NCI-H2029 (cell line): ENCODE data around the gene TWF2.

Experiments
- DNase-seq: peaks from one replicate; lab custom pipeline; 2025; lab: John Stamatoyannopoulos, UW

TWF2 gene

DNA sequence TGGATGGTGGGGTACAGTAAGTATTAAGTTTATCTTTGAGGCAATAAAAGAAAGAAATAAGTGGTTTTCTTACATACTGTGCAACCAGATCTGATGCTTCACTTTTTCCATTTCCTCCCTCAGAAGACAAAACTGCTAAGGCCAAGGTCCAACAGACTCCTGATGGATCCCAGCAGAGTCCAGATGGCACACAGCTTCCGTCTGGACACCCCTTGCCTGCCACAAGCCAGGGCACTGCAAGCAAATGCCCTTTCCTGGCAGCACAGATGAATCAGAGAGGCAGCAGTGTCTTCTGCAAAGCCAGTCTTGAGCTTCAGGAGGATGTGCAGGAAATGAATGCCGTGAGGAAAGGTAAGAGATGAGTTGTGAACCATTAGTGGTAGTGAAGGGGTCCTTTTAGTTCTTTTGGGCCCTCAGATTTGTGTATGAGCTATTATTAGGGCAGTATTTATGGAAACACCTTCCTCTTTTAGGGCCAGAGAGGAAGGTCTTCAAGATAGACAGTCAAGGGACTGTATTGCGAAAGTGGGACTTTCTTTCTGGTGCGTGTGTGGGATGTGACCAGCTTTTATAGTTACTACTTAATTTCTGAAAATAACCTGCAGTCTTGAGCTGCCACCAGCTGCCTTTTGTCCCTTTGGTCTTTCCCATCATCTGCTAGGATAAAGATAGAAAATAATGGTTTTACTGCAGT is 36.4 kb downstream of the TWF2 start:
- DNase-seq: no peak

DNA sequence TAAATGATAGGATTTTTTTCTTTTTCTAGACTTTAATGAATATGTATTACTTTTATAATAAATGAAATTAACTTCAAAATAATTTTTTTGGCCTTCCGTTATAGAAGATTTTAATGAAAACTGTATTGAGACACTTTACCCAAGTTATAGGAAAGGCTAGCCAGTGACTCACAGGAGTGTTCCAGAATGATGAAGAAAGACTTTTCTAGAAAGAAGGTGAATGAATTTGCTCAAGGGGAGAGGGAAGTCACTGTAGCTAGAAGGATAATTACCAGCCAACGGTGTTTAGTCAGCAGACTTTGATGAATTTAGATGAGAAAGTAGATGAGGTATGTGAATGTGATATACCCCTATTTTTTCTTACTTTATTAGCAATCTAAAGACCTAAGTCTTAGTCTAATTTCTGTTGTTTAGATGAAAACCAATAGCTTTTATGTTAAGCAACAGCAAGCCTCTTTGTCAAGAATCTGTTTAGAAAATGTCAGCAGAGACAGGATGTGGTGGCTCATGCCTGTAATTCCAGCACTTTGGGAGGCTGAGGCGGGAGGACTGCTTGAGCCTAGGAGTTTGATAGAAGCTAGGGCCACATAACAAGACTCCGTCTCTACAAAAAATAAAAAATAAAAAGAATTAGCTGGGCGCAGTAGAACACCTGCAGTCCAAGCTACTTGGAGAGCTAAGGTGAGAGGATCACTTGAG is 37.8 kb downstream of the TWF2 start:
- no peak for DNase-seq

DNA sequence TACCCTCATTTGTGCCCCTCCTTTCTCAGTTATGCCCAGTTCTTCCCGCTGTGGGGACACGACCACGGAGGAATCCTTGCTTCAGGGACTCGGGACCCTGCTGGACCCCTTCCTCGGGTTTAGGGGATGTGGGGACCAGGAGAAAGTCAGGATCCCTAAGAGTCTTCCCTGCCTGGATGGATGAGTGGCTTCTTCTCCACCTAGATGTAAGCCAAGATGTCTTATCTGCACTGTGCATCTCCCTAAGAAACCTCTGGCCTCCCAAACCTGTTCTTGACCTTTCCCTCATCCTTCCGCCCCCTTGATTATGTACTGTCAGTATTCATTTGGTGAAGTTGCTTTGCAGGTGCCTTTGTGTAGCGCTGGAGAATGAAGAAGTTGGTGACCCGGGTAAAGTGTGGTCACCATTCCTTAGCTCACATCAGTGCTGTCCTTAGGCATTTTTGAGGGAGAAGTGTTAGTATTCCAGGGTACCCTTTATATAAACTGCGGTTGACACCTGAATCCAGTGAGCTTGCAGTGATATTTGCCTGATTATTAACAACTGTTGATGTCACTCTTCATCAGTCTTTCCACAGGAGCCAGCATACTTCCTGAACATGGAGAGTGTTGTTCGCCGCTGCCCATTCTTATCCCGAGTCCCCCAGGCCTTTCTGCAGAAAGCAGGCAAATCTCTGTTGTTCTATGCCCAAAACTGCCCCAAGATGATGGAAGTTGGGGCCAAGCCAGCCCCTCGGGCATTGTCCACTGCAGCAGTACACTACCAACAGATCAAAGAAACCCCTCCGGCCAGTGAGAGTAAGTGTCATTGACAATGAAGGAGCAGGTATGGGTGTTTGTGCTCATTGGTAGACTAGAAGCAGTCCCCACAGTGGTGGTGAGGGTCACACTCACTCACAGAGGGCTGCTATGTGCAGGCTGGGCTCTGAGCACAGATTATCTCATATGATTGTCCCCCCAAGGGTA is 40.0 kb downstream of the TWF2 start:
- no peak for DNase-seq

DNA sequence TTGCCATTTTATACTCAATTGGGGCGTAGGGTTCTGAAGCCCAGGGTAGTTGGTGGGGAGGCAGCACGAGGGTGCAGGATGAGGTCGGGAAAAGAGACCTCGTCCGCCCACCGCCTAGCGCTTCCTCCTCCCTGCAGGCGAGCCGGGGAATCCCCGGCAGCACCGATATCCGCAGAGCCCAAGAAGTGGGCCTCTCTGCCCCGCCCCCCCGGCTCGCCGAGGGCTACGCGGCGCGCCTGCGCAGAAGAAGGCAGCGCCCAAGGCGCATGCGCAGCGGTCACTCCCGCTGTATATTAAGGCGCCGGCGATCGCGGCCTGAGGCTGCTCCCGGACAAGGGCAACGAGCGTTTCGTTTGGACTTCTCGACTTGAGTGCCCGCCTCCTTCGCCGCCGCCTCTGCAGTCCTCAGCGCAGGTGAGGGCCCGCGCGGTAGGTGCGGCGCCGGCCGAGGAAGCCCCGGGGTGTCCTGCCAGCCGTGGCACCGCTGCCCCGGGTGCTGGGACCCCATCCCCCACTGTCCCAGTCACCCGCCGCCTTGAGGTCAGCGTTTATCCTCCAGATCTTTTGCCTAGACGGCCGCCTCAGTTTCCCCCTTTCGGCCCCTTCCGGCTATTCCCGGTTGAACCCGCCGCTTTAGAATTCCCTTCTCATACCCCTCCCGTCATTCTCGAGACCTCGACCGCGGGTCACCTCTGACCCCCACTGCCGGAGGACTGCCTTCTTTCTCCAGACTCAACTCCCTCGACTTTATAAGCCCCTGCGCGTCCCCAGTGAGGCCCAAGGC is 40.9 kb downstream of the TWF2 start, which contains the start of gene ALAS1:
ALAS1 (plus strand) TSS at position 319 of the 784 bp plus-strand sequence. CDS start 1,082 bp downstream, outside the sequence.
- DNase-seq: peak; percentile 71

DNA sequence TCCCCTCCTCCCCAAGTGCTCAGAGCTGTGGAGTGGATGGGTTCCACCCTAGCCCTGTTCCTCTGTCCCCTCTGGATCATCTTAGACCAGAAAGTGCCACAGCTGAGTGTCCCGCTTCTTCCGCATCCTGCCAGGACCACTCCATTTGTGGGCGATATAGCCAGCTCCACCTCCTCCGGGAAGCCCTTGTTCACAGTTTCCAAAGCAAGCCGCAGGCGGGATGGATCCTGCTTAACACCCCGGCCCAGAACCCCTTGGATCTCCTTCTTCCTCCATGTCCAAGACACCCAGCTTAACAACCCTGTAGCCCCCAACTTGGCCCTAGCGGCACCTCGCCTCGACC is 41.5 kb downstream of the TWF2 start:
- DNase-seq: no peak

DNA sequence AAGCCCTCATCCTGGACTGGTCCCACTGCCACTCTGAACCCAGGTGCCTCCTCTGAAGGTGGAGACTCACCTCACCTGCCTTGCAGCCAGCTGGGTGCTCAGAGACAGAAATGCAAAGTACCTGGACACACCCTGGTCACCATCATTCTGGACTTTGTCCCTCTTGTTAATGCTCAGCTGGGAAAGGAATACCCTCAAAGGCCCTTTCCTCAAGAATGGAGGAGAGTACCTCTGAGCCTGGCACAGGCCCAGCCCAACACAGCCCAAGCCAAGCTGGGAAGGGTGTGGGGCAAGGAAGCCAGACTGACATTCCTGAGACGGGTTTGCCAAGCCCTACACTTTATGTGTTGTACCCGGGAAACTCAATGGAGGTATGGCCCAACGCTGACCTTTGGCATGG is 42.0 kb downstream of the TWF2 start:
- no peak for DNase-seq

DNA sequence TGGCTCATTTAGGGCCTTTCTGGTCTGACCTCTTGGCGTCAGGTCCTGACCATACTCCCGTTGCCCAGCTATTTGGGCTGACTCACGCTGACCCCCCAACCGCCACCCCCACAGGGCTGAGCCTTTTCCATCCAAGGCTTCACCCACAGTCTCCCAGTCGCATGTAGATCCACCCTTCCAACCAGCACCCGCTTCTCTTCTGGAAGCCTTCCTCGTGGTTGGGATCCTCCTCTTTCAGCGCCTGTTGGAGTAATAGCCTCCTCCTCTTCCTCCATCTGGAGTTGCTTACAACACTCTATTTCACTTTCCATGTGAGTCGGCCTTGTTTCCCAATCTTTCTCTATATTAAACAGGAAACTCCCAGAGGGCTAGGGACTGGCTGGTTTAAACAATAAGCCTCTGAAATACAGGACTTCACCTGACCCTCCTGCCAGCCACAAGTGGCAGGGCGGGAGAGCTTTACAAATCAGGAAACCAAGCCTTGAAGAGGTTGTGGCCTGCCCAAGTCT is 43.1 kb downstream of the TWF2 start:
- DNase-seq: no peak

DNA sequence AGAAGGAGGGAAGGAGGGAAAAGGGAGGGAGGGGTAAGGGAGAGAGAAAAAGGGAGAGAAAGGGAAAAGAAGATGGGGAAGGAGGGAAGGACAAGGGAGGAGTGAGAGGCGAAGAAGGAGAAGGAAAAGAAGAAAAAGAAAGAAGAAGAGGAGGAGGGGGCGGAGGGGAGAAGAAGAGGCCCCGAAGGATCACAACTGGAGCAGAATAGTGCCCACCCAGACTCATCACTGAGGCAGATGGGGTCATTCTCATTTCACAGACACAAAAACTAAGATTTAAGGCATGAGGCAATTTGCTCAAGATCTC is 43.7 kb downstream of the TWF2 start:
- DNase-seq: no peak

DNA sequence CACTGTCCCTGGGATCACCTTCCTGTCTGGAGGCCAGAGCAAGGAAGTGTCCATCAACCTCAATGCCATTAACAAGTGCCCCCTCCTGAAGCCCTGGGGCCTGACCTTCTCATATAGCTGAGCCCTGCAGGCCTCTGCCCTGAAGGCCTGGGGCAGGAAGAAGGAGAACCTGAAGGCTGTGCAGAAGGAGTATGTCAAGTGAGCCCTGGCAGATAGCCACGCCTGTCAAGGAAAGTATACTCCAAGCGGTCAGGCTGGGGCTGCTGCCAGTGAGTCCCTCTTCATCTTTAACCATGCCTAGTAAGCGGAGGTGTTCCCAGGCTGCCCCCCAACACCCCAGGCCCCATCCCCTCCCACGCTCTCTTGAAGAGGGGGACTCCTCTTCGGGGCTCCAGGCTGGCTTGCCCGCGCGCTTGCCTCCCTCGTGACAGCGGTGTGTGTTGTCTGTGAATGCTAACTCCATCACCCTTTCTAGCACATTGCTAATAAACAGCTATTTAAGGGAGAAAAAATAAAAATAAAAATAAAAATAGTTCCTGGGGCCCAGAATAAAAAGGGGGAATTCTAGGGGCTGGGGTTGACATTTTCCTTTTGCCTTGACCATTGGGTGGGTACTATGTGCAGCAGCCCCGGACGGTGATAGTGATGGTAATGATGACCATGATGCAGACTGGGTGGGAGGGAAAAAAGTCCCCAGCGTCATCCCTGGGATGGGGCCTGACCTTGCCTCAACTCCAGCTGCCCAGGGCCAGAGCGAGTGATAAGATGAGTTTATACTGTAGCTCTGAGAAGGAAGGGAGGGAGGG is 44.3 kb downstream of the TWF2 start:
- DNase-seq: no peak

DNA sequence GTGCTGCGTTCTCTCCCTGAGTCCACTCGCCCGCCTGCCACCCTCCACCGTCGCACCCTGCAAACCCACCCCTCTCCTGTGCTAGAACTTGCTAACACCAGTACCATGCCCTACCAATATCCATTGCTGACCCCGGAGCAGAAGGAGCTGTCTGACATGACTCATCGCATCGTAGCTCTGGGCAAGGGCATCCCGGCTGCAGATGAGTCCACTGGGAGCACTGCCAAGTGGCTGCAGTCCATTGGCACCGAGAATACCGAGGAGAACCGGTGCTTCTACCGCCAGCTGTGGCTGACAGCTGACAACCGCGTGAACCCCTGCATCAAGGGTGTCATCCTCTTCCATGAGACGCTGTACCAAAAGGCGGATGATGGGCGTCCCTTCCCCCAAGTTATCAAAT is 45.9 kb downstream of the TWF2 start:
- DNase-seq: peak; percentile 35

DNA sequence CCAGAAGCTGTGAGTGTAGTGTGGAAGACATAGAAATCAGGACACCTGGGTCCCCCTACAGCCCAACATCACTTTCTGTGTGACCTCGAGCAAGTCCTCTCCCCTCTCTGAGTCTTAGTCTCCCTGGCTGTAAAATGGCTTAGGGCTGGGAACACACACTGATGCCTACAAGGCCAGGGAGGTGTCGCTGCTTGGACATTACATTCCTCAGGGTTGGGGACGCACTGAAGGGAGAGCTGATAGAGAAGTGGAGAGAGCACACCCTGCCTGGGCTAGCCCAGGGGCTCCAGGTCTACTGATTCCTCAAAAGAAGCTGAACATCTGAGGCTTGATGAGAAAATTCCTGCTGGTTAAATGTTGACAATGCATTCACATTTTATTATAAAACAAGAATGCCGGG is 47.3 kb downstream of the TWF2 start:
- DNase-seq: no peak

DNA sequence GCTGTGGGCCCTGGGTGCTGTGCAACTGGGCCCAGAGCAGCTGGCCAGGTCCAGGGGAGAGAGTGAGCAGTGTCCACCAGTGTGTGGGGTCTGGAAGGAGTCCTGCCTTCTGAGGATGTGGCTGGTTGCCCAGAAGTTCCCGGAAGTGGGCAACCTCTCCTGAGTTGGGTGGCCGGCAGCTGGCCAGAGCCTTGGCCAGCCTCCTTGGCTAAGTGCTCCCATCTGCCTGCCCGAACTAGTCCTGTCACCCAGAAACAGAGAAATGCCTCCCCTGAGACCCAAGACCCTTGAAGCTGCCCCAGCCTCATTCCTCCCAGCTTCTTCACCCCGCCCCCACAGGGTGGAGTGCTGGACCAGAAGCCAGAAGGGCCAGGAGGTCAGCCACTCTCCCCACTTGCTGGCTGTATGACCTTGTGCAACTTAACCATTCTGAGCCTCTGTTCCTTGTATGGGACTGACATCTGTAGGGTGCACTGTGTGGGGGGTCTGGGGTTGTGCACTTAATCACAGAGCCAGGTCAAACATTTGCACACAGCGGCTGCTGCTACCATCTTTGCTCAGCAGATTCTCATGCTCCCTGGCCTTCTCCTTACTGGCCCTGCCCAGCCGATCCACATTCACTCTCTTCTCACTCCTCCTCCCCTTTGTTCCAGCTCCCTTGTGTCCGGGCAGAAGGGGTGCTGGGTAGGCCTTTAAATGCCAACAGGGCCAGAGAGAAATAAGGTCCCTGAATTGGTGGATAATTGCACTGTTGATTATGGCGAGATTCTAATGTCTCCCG is 48.5 kb downstream of the TWF2 start:
- DNase-seq: no peak

DNA sequence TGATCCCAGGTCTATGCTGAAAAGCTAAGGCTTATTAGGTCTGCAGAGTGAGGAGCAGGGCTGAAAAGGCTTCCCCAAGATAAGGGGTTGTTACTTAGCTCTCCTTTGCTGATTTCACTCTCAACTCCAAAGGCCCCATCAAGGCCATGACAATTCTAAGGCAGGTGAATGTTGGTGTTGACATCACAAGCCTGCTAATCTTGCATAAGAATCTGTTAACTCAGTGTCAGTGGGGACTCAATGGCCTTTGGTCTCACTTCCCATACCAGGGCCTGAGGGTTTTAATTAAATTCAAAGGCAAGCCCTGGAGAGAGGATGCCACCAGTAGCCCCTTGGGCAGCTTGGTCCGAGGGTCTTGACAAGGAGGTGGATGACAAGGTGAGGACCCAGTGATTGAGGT is 50.4 kb downstream of the TWF2 start:
- DNase-seq: no peak

DNA sequence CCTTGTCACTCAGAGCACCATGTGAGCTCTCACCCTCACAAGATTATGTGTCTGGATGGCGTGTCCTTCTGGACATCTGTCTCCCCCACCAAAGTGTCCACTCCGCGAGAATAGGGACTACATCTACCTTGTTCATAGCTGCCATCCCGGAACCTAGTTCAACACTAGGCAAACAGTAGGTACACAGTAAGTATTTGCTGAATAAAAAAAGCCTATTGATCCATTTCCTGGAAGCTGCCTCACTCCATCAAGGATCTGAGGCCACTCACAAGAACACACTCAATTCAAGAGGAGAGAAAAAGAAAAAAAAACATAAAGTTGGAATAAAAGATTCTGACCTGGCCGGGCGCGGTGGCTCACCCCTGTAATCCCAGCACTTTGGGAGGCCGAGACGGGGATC is 52.2 kb downstream of the TWF2 start:
- DNase-seq: no peak

DNA sequence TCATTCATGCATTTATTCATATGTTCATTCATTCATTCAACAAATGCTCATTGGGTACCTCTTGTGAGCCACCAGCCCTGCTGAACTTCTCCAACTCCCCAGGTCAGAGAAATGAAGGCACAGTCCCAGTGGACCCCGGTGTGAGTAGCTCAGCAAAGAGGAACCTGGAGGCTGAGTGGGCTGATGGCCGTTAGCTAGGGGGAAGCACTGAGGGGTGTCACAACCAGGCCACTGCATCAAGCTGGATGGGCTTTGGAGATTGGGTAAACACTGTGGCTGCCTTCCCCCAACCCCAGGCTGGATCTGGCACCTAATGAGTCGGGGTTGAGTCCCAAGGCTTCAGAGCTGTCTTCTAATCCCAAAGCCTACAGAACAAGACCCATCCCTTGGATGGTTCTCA is 53.1 kb downstream of the TWF2 start:
- DNase-seq: no peak

DNA sequence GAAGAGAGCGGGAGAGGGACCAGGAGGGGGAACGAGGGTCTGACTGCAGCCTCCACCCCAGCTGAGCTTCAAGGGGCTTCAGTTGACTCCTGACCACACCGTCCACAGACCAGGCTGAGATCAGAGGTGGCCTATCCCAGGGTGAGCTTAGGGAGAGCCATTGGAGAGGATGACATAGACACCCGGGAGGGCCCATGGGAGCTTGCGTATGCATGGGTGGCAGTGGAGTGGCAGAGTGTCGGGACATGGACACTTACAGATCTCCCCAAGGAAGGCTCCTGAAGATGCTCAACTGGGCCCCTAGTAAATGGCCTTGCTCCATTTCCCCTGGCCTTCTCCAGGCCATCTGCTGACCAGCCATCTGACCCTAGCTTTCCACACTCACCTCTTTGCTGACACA is 53.6 kb downstream of the TWF2 start:
- DNase-seq: no peak

DNA sequence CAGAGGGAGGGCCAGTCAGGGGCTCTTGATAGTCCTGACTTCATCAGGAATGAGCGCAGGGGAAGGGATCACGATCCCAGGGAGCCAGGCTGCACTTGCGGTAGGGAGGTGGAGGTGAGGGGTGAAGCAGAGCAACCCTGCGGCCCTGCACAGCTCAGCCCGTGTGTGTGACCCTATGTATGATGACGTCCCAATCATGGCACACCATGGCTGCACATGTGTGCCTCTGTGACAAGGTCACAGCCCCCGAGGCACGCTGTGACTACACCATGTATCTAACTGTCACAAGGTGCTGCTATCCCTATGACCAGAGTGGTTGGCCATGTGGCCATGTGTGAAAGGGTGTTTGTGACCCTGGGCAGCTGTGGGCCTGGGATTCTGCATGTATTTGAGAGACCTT is 54.3 kb downstream of the TWF2 start:
- no peak for DNase-seq

DNA sequence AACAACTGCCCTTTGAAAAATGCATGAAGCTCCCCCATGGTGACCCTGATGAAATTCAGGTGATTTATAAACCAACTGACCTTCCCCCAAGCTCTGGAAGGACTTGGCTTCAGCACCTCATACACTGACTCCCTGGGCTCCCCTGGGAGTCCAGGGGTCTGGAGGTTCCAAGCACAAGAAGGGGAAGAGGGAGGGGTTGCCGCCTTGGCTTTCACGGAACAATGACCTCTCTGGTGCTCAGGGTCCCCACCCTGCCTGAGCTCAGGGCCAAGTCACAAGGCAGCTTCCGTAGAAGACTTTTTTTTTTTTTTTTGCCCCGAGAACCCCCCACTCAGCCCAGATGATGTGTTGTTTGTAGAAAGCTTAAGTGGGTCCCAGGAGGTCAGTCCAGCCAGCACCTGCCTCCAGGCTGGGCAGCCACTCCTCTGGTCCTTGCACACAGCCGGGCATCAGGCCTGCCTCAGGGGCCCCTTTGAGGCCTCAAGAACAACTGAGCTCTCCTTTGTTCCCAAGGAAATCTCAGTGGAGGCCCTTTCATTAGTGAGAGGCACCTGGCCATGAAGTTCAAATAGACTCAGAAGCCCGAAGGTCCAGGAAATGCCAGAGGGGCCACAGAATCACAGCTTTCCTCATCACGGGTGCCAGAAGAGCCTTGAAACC is 55.0 kb downstream of the TWF2 start:
- DNase-seq: no peak

DNA sequence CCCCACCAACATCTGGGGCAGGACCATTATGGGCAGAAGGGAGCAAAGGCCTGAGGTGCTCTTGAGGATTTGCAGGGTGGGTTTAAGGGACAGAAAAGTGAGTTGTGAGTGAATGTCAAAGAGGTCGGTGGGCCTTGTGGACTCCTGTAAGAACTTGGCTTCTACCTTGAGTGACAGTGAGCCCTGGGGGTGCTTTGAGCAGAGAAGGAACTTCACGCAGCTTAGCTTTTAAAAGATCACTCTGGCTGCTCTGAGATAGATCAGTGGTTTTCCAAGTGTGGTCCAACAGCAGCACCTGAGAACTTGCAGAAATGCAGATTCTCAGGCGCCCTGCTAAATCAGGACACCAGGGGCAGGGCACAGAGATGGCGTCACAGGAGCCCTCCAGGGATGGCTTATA is 56.3 kb downstream of the TWF2 start:
- DNase-seq: no peak

DNA sequence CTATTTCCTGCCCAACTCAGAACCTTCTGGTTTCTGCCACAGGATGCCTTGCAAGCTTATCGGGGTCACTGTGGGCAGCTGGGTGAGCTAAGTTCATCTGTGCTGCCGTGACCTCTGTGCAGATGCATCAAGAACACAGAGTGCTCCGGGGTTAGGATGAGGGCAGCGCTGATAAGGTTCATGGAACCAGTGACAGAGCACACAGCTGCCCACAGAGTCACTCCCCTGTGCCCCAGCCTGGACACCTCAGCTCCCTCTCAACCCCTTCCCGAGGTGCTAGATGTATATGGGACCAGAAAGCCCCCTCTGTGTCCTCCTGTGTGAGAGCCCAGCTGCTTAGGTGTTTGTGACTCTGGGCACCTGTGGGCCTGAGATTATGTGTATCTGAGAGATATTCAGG is 56.8 kb downstream of the TWF2 start:
- DNase-seq: no peak
